CD14-positive monocyte (primary cell): ENCODE data around the gene GPC6. TPM values are rescaled to one million over a fixed set of nuclear protein-coding genes. Genes with fewer than 3 reads are reported as not detected.

Source experiments
- DNase-seq, 3 donors: peaks; one replicate each; pipeline ENCODE4 v3.0.0-alpha.2; 2011 to 2022
- H2AFZ ChIP-seq: 2 replicates; pipeline ENCODE4 v1.6.0; 2012; ENCODE audit warnings: mild to moderate bottlenecking, low read depth, low read length, inconsistent platforms; ENCODE audit not compliant: insufficient read depth, poor library complexity, severe bottlenecking
- H3K27ac ChIP-seq, 2 donors: 1 replicate in 1 of 2; 2 replicates in 1 of 2; pipeline ENCODE4 v1.5.1; 2012 to 2013; ENCODE audit warnings: low read length in 2 of 2, control low read depth in 1 of 2, inconsistent platforms in 1 of 2, low read depth in 1 of 2, mild to moderate bottlenecking in 1 of 2
- H3K27me3 ChIP-seq, 2 donors: one replicate each; pipeline versions ENCODE4 v1.6.0 to v1.6.1; 2011 to 2013; ENCODE audit warnings: low read length in 2 of 2; ENCODE audit not compliant: control insufficient read depth in 2 of 2, insufficient read depth in 2 of 2
- H3K36me3 ChIP-seq, 2 donors: replicated peaks in 1 of 2; 1 replicate in 1 of 2; 2 replicates in 1 of 2; pipeline versions ENCODE4 v1.5.1 to v1.6.1; 2012 to 2013; ENCODE audit warnings: low read length in 2 of 2, control low read depth in 1 of 2, inconsistent platforms in 1 of 2, mild to moderate bottlenecking in 1 of 2; ENCODE audit not compliant: insufficient read depth in 2 of 2, control insufficient read depth in 1 of 2
- H3K4me1 ChIP-seq, 2 donors: 1 replicate in 1 of 2; 2 replicates in 1 of 2; pipeline versions ENCODE4 v1.5.1 to v1.6.1; 2012 to 2013; ENCODE audit warnings: low read length in 2 of 2, control low read depth in 1 of 2, inconsistent platforms in 1 of 2, mild to moderate bottlenecking in 1 of 2, moderate library complexity in 1 of 2; ENCODE audit not compliant: insufficient read depth in 2 of 2, control insufficient read depth in 1 of 2
- H3K4me2 ChIP-seq: replicated peaks from 2 replicates; pipeline ENCODE3; 2012; ENCODE audit warnings: low read length, moderate library complexity, mild to moderate bottlenecking; ENCODE audit not compliant: poor library complexity, severe bottlenecking; ENCODE audit errors: extremely low read depth
- H3K4me3 ChIP-seq, 3 experiments: fragments of 200-600 bp in 1 of 3; sonication (generic) in 1 of 3; replicated peaks in 1 of 3; 1 replicate in 2 of 3; 2 replicates in 1 of 3; pipeline ENCODE4 v1.5.1; 2011 to 2013; ENCODE audit warnings: low read length in 3 of 3, mild to moderate bottlenecking in 3 of 3, control low read depth in 2 of 3, low read depth in 2 of 3, inconsistent platforms in 1 of 3, moderate library complexity in 1 of 3
- H3K79me2 ChIP-seq: 2 replicates; pipeline ENCODE4 v1.6.0; 2012; ENCODE audit warnings: mild to moderate bottlenecking, control low read depth, inconsistent platforms, low read length, moderate library complexity; ENCODE audit not compliant: insufficient read depth
- H3K9ac ChIP-seq: 2 replicates; pipeline ENCODE4 v1.6.0; 2017; ENCODE audit warnings: low read length, mild to moderate bottlenecking; ENCODE audit not compliant: insufficient read depth, poor library complexity, severe bottlenecking
- H3K9me3 ChIP-seq, 2 donors: replicated peaks in 1 of 2; 1 replicate in 1 of 2; 2 replicates in 1 of 2; pipeline versions ENCODE4 v1.5.1 to v1.6.1; 2012 to 2013; ENCODE audit warnings: low read length in 2 of 2, control low read depth in 1 of 2; ENCODE audit not compliant: control insufficient read depth in 1 of 2, insufficient read depth in 1 of 2
- H4K20me1 ChIP-seq: 2 replicates; pipeline ENCODE4 v1.6.0; 2012; ENCODE audit warnings: mild to moderate bottlenecking, low read length, control low read depth, moderate library complexity; ENCODE audit not compliant: insufficient read depth
- H3K27ac Mint-ChIP-seq, 7 donors: one replicate each; pipeline ENCODE4 v1.8.0; 2020; ENCODE audit warnings: mild to moderate bottlenecking in 7 of 7, mixed read lengths in 7 of 7, moderate library complexity in 6 of 7, inconsistent platforms in 2 of 7
- H3K27me3 Mint-ChIP-seq, 3 donors: one replicate each; pipeline ENCODE4 v1.8.0; 2021 to 2022; ENCODE audit warnings: low read depth in 3 of 3, mild to moderate bottlenecking in 3 of 3, mixed read lengths in 3 of 3, moderate library complexity in 3 of 3, inconsistent platforms in 1 of 3
- H3K36me3 Mint-ChIP-seq, 2 donors: one replicate each; pipeline ENCODE4 v1.8.0; 2020; ENCODE audit warnings: mixed read lengths in 2 of 2, inconsistent platforms in 1 of 2, mild to moderate bottlenecking in 1 of 2
- H3K4me1 Mint-ChIP-seq: one replicate; pipeline ENCODE4 v1.8.0; 2020; ENCODE audit warnings: mild to moderate bottlenecking, mixed read lengths
- H3K4me3 Mint-ChIP-seq, 2 donors: one replicate each; pipeline ENCODE4 v1.8.0; 2020; ENCODE audit warnings: mild to moderate bottlenecking in 2 of 2, mixed read lengths in 2 of 2, moderate library complexity in 1 of 2
- H3K9me3 Mint-ChIP-seq, 7 donors: one replicate each; pipeline ENCODE4 v1.8.0; 2020 to 2022; ENCODE audit warnings: mixed read lengths in 7 of 7, mild to moderate bottlenecking in 6 of 7, moderate library complexity in 6 of 7, inconsistent platforms in 2 of 7
- WGBS: methylation state at CpG from one replicate; pipeline ENCODE4 v1.1.5; 2013; ENCODE audit warnings: missing lambda C conversion rate; ENCODE audit not compliant: insufficient coverage; 5-methylcytosine and 5-hydroxymethylcytosine counted together
- intact Hi-C, 2 donors: fragments of 100-400 bp; cut with micrococcal nuclease; formaldehyde crosslinking; loops; one replicate each; pipeline versions ENCODE4 v1.15.0 to v1.15.1; 2023
- polyA plus RNA-seq, 3 donors: library from polyadenylated mRNA; depleted of rRNA in 1 of 3; unstranded in 2 of 3; stranded (reverse) in 1 of 3; fragments of 300-500 nt in 2 of 3; fragments of >200 nt in 1 of 3; fragmentation: Illumina TruSeq in 2 of 3; gene quantifications; 1 replicate in 2 of 3; 2 replicates in 1 of 3; pipeline ENCODE4 v1.2.3, GENCODE V29; 2012 to 2021
- TF ChIP-seq, protein P1 (sequence below): fragments of 200-600 bp; IDR thresholded peaks from one replicate; pipeline ENCODE4 v1.8.0; 2022; ENCODE audit warnings: antibody characterized with exemption, mild to moderate bottlenecking

GPC6 gene
- polyA plus RNA-seq, 3 donors = not detected

DNA sequence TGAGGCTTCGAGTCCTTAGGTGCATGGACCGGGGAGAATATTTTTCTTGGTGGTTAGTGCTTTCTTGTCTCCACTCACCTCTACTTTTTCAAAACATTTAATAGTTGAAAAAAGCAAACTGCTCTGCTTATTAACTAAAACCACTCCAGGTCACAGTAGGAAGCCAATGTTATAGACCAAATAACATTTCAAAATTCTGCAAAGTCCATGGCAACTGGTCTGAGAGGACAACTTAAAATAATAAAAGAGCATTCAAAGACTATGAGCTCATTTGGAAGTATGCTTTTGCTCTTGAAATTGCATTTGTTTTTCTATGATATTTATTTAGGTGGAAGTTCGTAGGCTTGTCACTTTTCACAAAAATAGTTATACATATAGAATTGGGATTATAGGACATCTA is 769.9 kb downstream of the GPC6 start:
- intact Hi-C loops = no loop called here
- no peaks in the 10 kb centered on the region for H4K20me1 ChIP-seq
- Mint-ChIP-seq H3K36me3 (no peaks in the 10 kb centered on the region), H3K9me3 (peaks cover 0 to 2% (median 0%) of the 10 kb centered on the region in 7 donors), H3K27ac (no peak overlapping the region), H3K4me3 (no peak overlapping the region), H3K27me3 (peaks cover 0 to 1% (median 0%) of the 10 kb centered on the region in 3 donors), H3K4me1 (no peaks in the 10 kb centered on the region)
- no peak overlapping the region for H2AFZ ChIP-seq
- H3K4me3 ChIP-seq = no peak overlapping the region
- H3K27ac ChIP-seq = no peak overlapping the region
- no peak overlapping the region for H3K9ac ChIP-seq
- no peak for DNase-seq
- H3K4me2 ChIP-seq = no peak overlapping the region
- no peaks in the 10 kb centered on the region for H3K36me3 ChIP-seq
- H3K9me3 ChIP-seq = no peaks in the 10 kb centered on the region
- no peaks in the 10 kb centered on the region for H3K79me2 ChIP-seq
- no peaks in the 10 kb centered on the region for H3K27me3 ChIP-seq
- TF ChIP-seq, protein P1, sequence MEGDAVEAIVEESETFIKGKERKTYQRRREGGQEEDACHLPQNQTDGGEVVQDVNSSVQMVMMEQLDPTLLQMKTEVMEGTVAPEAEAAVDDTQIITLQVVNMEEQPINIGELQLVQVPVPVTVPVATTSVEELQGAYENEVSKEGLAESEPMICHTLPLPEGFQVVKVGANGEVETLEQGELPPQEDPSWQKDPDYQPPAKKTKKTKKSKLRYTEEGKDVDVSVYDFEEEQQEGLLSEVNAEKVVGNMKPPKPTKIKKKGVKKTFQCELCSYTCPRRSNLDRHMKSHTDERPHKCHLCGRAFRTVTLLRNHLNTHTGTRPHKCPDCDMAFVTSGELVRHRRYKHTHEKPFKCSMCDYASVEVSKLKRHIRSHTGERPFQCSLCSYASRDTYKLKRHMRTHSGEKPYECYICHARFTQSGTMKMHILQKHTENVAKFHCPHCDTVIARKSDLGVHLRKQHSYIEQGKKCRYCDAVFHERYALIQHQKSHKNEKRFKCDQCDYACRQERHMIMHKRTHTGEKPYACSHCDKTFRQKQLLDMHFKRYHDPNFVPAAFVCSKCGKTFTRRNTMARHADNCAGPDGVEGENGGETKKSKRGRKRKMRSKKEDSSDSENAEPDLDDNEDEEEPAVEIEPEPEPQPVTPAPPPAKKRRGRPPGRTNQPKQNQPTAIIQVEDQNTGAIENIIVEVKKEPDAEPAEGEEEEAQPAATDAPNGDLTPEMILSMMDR = no peak
- WGBS = no CpG with 5 or more reads among the region's 3 CpGs
- no peaks in the 10 kb centered on the region for H3K4me1 ChIP-seq

DNA sequence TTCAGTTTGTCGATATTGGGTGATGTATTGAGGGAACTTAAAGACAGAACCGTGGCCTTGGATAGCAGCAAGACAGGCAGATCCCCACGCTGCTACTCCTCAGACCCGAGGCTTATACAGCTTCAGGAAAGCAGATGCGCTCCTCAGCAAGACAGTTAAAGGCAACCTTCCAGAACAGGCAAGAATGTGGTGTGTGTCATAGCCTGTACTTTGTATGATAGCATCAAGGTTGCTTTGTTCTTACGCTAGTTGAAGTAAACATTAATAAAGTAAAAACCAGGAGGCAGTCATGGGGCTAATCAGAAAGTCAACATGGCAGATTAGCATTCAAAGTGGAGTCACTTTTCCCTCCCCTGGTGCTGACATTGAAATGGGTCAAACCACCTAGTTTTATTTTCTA is 779.7 kb downstream of the GPC6 start:
- Mint-ChIP-seq H3K9me3 (peaks cover 0 to 3% (median 2%) of the 10 kb centered on the region in 7 donors), H3K36me3 (no peaks in the 10 kb centered on the region), H3K4me3 (no peak overlapping the region), H3K27ac (no peak overlapping the region), H3K27me3 (peaks cover 0 to 4% (median 2%) of the 10 kb centered on the region in 3 donors), H3K4me1 (no peaks in the 10 kb centered on the region)
- WGBS = 80% methylated on average over 6 of the region's 6 CpGs
- Histone ChIP-seq H3K4me3 (no peak overlapping the region), H3K36me3 (no peaks in the 10 kb centered on the region), H4K20me1 (no peaks in the 10 kb centered on the region), H2AFZ (no peak overlapping the region), H3K27me3 (no peaks in the 10 kb centered on the region), H3K9me3 (no peaks in the 10 kb centered on the region), H3K79me2 (no peaks in the 10 kb centered on the region), H3K4me2 (no peak overlapping the region), H3K9ac (no peak overlapping the region), H3K27ac (no peak overlapping the region), H3K4me1 (no peaks in the 10 kb centered on the region)
- DNase-seq = no peak
- TF ChIP-seq, protein P1 = no peak
- intact Hi-C loops = no loop called here
